Activated T-cell treated with anti-CD3 and anti-CD28 coated beads for 1 hour (primary cell): ENCODE data around the gene APOA1.

Experiments
- DNase-seq: peaks from one replicate; pipeline ENCODE4 v3.0.0-alpha.2; 2020; ENCODE audit warnings: low read depth

The APOA1 gene

GRCh38 chr11:116788975-116789374 lies 48.4 kb downstream of the APOA1 start:
- DNase-seq, result no peak

DNA sequence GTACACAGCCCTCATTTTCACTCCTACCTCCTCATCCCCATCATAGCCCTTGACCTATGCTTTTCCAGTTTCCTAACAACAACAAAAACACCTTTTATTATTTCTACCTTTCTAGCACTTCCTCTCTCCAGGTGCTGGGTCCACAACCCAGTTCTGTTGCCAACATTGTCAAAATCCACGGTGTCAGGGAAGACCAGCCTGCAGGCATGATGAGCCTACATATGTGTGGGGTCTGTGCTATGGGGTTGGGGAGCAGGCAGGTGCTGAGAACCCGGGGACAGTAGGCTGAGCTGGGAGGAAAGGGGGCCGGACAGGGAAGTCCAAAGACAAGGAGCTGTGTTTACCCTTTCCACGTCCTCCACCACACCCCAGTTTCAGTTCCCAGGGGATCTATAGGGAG lies 48.9 kb downstream of the APOA1 start:
- DNase-seq, result no peak

DNA sequence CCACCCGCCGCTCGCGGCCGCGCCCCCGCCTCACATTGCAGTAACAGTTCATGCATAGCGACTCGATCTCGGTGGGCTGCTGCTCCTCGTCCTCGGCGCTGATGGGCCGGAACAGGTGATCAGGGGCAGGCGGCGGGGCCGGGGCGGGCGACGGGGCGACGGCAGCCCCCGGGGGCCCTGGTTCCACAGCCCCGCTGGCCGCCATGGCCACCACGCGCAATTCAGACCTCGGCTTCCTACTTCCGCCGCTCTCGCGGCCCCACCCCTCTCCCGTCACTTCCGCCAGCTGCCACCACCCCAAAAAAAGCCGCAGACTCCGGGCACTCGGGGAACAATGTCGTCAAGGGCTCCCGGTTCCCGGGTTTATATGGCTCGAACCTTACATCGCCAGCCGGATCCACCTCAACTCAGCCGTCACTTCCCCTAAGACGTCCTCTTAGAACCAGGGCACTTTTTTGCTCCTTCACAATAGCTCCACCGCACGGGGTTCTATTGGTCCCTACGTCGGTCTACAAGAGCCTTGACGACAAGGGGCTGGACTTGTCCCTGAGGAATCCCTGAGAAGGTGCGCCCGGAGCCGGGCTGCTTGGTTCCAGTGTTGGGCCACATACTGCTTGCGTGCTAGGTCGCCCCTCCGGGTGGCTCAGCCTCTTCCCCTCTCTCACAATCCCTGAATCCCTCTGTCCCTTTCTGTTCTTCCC lies 49.5 kb downstream of the APOA1 start, which contains the start of gene ZPR1:
Gene ZPR1, minus strand, starts transcription at position 238 of the 701 bp plus-strand sequence. Its CDS starts 33 bp downstream, at position 205.
- DNase-seq, result peak; percentile 79

GRCh38 chr11:116787436-116787785 lies 50.0 kb downstream of the APOA1 start:
- no peak for DNase-seq

DNA sequence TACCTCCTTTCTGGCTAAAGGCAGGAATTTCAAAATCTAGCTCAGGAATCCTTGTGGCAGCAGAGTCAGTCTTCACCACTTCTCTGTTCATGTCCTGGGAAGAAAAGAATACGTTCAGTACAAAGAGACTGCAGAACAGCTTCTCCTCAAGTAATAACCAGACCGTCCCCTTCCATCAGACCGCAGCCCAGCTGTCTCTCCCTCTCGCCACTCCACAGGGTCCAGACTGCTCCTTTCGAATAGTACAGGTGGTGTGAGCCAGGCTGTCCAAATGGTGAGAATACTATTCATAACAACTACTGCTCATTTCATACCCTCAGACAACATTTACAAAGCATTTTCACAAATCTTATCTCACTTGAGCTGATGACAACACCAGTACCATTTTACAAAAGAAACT lies 50.5 kb downstream of the APOA1 start:
- no peak for DNase-seq

DNA sequence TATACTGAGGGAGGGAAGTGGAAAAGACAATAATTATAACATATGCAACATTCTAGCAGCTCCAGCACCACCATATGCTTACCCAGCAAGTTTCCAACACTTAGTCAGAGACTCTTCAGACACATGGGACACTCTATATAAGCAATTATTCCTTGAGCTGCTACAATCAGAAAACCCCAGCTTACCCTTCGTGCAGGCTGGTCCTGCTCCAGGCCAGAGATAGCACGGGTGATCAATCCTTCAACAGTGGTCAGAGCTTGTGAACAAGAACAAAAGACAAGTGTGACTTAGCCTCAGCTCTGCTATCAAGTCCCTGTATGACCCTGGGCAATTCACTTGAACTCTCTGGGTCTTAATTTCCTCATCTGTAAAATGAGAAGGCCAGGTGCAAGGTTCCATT lies 51.1 kb downstream of the APOA1 start:
- no peak for DNase-seq
